HG03060 (cell line): ENCODE data around the gene CCDC82.
A peak's percentile ranks its signal among the peaks of the same experiment; 100 is the strongest.

ENCODE experiments used
- ATAC-seq: cut with Tn5 transposase; IDR thresholded peaks from one replicate; pipeline ENCODE4 v1.9.1; 2021; ENCODE audit warnings: low read depth, moderate number of reproducible peaks; ENCODE audit not compliant: unreplicated experiment

The CCDC82 gene

GRCh38 chr11:96365493-96365892, 24.2 kb downstream of the CCDC82 start:
- ATAC-seq: no peak

GRCh38 chr11:96361778-96362177, 27.9 kb downstream of the CCDC82 start:
- ATAC-seq: no peak

- no peak for ATAC-seq
Measured at GRCh38 chr11:96358321-96358720, 31.4 kb downstream of the CCDC82 start.

GRCh38 chr11:96357794-96358193, 31.9 kb downstream of the CCDC82 start:
- no peak for ATAC-seq

GRCh38 chr11:96356848-96357247, 32.9 kb downstream of the CCDC82 start:
- ATAC-seq: no peak

GRCh38 chr11:96342961-96343711, 46.6 kb downstream of the CCDC82 start, which contains the start of gene MAML2:
TSS of gene MAML2 (minus strand) at chr11:96343195. CDS start at chr11:96341895, 1,300 bp downstream.
- ATAC-seq: peak; percentile 69

GRCh38 chr11:96342014-96342960, 47.4 kb downstream of the CCDC82 start:
- no peak for ATAC-seq

GRCh38 chr11:96341211-96342013, 48.3 kb downstream of the CCDC82 start:
- ATAC-seq: no peak

- no peak for ATAC-seq
Measured at GRCh38 chr11:96340555-96340885, 49.2 kb downstream of the CCDC82 start.

GRCh38 chr11:96339706-96340554, 49.8 kb downstream of the CCDC82 start:
- no peak for ATAC-seq

GRCh38 chr11:96338910-96339705, 50.6 kb downstream of the CCDC82 start:
- ATAC-seq: peak; percentile 32

GRCh38 chr11:96337541-96338431, 51.9 kb downstream of the CCDC82 start:
- ATAC-seq: no peak

GRCh38 chr11:96335388-96335787, 54.3 kb downstream of the CCDC82 start:
- no peak for ATAC-seq

GRCh38 chr11:96334219-96334618, 55.5 kb downstream of the CCDC82 start:
- ATAC-seq: no peak

GRCh38 chr11:96333191-96333719, 56.5 kb downstream of the CCDC82 start:
- no peak for ATAC-seq

GRCh38 chr11:96332126-96332771, 57.5 kb downstream of the CCDC82 start:
- no peak for ATAC-seq

- no peak for ATAC-seq
Measured at GRCh38 chr11:96331699-96332116, 58.0 kb downstream of the CCDC82 start.
